ENCODE measurements around the gene DCXR.

- TF ChIP-seq ZNF264 (CRISPR knock-in tag; IDR thresholded peaks at IDR 0.05) (no peak), GATAD2A (CRISPR knock-in tag; IDR thresholded peaks at IDR 0.05) (no peak), HCFC1 (IDR thresholded peaks at IDR 0.05; ENCODE audit: low read depth, low read length) (no peak), MED8 (CRISPR knock-in tag; IDR thresholded peaks at IDR 0.05; ENCODE audit: insufficient replicate concordance) (no peak), ATF2 (CRISPR knock-in tag; IDR thresholded peaks at IDR 0.05) (0 out of 2 replicates have a peak, but pooled peaks have one; percentile 5), JUND (CRISPR knock-in tag; IDR thresholded peaks at IDR 0.05) (no peak), TBX2 (CRISPR knock-in tag; IDR thresholded peaks at IDR 0.05; ENCODE audit: borderline replicate concordance) (no peak; the same call in 1 of the 2 replicates), HDAC2 (CRISPR knock-in tag; IDR thresholded peaks at IDR 0.05) (no peak), CBX1 (IDR thresholded peaks at IDR 0.05; ENCODE audit: low read depth) (peak; percentile 15), BORCS8-MEF2B (CRISPR knock-in tag; IDR thresholded peaks at IDR 0.05) (no peak), ZNF44 (CRISPR knock-in tag; IDR thresholded peaks at IDR 0.05) (no peak)
Measured at GRCh38 chr17:81998691-81999438, 38.6 kb downstream of the DCXR start.
